GM18505 (cell line): ENCODE data around the gene ARHGAP25.
A peak's percentile ranks its signal among the peaks of the same experiment; 100 is the strongest.

Source experiments
- ATAC-seq: cut with Tn5 transposase; IDR thresholded peaks from one replicate; pipeline ENCODE4 v1.9.1; 2021; ENCODE audit not compliant: unreplicated experiment
- POLR2A ChIP-seq: IDR thresholded peaks from 4 replicates; pipeline ENCODE4 v1.6.1; 2011; ENCODE audit warnings: borderline replicate concordance; ENCODE audit not compliant: insufficient read depth, insufficient read length; ENCODE audit errors: extremely low read depth

The ARHGAP25 gene

DNA sequence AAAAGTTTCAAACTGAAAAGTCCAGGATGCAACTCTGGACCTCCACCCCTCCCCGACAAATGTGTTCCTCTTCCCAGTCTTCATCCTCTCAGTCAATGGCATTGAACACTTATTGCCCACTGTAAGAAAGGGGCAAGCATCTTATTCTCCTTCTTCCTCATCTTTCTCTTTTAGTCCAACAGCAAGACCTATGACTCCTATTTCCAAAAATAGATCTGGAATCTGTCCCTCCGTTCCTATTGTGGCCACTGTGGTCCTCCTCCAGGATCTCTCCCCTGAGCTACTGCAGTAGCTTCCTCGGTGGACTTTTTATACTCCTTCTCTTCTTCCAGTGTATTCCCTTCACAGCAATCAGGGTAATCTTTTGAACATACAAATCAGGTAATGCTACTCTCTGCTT lies 28.0 kb upstream of the ARHGAP25 start:
- ATAC-seq: no peak
- no peak for TF ChIP-seq POLR2A

DNA sequence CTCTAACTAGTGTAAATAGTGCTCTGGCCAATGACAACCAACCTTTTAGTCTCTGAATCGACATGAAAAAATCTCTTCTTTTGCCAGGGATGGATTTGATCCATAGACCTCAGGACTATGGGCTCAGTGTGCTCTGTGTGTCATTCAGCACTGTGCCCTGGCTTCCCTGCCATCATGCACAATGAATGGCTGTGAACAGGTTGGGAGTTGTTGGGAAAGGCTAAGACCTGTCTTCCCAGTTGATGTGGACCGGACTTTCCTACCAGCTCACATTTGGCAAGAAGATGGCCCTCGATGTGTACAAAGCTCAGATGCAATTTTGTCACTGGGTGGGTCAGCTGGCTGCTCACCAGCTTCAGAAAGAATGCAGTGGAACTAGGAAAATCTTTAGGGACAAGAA lies 26.0 kb upstream of the ARHGAP25 start:
- no peak for TF ChIP-seq POLR2A
- ATAC-seq: no peak

DNA sequence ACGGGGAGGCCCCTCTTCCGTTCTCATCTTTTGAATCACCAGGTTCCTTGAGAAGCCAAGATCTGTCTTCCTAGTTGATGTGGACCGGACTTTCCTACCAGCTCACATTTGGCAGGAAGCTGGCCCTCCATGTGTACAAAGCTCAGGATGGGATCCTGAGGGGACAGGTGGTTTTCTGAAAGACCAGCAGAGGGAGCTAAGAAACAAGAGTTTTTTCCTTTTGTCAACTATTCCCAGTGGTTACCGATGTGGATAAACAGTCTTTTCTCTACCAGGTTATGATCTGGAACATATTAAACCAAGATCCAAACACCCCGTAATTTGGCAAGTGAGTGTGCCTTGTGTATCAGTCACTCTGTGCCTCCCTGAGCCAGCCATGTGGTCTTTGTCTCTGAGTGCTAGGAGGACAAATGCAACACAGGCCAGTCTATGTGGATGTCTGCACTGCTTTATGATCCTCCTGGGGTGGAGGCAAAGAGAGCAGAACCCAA lies 25.1 kb upstream of the ARHGAP25 start:
- no peak for ATAC-seq
- no peak for TF ChIP-seq POLR2A

DNA sequence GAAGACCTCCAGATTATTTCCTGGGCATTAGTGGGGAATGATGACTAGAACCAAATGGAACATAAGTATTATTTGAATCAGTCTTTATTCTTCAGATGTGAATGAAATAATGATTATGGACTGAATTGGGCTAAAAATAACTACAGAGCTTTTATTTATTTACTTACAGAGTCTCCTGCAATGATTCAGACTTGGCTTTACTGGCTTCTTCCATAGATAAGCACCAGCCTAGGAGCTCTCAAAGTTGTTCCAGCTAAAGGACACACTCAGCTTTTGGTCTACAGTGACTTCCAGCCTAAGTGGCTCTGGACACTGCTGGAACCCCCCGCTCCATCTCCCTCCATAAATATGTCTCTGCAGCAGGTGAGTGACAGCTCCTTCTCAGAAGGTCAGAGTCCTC lies 24.3 kb upstream of the ARHGAP25 start:
- no peak for TF ChIP-seq POLR2A
- no peak for ATAC-seq

DNA sequence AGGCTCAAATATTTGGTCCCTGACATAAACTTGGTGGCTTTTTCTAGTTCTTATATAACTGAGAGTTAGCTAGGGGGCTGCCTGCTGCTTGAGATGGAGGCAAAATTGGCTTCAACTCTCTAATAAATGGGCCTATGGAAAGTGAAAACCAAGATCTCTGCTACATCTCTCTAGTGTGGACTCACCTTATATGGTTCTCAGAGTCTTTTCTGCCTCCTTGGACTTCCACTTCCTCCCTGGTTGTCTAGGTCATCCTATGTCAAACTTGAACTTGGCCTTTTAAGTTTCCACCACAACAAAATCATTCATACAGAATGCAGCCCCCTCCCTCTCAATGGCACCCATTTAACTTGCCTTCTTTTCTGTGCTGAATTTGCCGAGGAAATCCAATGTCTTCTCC lies 23.9 kb upstream of the ARHGAP25 start:
- no peak for TF ChIP-seq POLR2A
- ATAC-seq: no peak

DNA sequence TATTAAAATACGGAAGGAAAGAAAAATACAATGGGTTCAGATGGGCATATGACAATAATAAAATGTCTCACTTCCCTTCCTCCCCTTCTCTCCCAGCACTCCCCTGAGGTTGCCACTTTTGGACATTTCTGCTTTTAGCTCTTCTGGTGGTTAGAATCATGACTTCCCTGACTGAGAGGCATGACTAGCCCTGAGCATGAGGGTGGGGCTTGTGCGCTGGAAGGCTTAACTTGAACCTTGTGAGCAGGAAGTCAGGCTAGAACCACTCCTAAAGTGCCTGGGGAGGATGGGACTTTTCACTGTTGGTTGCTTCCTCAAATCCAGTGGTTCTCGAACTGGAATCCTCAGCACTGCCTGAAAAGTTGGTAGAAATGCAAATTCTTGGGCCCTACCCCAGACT lies 19.7 kb upstream of the ARHGAP25 start:
- peak; percentile 79 for ATAC-seq
- peak; percentile 27 for TF ChIP-seq POLR2A

DNA sequence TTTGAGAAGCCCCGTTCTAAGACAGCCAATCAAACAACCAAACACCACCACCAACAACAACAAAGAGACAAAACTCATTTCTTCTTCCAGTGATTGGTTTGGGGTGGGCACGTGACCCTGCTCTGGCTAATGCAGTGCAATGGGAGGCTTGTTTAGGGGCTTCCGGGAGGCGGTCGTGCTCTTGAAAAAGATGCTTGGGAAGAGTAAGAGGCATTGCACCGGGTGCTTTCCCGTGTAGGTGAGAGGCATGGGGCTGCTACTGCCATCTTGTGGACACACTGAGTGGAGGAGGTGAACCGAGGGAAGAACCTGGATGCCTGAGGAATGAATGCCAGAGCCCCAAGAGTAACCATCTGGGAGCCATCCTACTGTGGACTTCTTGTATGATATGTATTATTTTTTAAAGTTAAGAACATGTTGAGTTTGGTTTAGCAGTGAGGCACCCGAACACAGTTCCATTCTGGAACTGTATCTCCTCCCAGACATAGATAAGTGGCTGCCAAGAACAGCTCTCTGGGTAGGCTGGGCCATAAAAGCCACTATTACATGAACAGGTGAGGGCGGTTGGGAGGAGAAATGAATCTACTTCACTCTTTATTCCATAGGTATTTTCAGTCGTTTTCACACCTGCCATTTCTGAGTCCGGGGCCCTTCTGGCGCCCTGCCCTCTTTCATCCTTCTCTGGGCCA lies 19.1 kb upstream of the ARHGAP25 start:
- TF ChIP-seq POLR2A: no peak

DNA sequence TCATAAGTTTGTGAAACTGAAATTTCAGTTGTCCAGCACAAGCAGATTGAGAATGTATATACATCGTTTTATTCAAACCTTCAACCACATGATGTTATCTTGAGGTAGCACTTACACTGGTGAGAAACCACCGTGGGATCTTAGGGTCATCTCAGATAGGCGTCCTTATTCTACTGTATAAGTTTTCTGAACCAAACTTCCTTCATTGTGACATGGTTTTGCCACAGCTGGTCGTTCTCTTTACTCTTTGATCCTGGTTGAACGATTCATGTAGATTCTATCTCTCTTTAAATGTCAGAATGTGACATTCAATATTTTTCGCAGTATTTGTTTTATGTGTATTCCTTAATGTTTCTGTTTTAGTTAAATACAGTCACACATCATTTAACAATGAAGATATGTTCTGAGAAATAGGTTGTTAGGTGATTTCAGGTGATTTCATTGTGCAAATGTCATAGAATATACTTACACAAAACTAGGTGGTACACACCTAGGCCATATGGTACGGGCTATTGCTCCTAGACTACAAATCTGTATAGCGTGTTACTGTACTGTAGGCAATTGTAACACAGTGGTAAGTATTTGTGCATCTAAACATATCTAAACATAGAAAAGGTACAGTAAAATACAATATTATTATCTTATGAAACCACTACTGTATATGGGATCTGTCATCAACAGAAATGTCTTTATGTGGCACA lies 17.9 kb upstream of the ARHGAP25 start:
- no peak for ATAC-seq
- TF ChIP-seq POLR2A: no peak

More for the DNA sequence above, 19.1 kb upstream of the ARHGAP25 start:
- peak; percentile 37 for ATAC-seq

DNA sequence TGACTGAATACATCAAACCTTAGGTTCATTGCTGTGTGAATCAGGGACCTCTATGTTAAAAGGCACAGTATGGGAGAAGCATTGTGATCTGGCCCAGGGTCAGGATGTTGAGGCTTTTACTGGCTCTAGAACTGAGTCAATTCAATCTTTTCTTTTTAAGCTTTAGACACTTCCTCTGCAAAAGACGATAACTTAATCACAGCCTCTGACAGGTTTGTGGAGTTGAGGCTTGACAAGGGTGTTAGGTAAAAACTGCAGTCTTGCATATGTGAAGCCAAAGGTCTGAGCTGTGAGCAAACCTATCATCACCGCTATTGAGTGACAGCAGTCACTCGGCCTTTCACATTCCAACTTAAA lies 17.3 kb upstream of the ARHGAP25 start:
- no peak for TF ChIP-seq POLR2A
- no peak for ATAC-seq

DNA sequence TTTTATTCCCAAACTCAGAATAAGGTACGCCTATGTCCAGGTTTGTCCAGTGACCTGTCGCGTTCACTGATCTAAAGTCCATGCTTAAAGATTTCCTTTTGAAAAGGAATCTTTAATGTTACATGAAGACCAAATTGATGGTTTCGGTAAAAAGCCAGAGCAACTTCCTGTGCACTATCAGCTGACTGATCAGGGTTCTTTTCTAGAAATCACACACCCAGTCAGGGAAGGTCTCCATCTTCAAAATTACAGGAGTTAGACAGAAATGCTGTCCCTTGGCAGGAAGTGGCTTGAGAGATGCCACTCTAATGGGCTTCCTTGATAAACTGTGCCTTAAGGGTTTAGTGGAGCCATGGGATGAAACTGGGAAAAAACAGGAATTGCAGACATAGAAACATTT lies 14.7 kb upstream of the ARHGAP25 start:
- no peak for TF ChIP-seq POLR2A
- no peak for ATAC-seq

DNA sequence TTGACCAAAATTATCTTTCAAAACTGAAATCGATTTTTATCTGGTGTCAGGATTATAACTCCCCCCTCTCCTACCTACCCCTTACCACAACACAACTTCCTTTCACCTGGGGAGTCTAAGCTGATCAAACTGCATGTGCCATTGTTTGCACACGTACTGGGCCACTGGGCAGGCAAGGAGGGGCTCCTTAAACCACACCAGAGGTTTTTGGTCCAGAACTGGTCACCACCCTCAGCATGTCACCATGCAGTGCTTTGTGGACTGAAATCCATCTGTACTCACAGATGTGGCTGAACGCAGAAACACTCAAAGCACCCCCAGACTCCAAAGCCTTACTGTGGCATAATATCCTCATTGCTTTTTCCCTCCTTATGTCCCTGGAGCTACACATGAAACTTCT lies 13.9 kb upstream of the ARHGAP25 start:
- ATAC-seq: no peak
- no peak for TF ChIP-seq POLR2A

DNA sequence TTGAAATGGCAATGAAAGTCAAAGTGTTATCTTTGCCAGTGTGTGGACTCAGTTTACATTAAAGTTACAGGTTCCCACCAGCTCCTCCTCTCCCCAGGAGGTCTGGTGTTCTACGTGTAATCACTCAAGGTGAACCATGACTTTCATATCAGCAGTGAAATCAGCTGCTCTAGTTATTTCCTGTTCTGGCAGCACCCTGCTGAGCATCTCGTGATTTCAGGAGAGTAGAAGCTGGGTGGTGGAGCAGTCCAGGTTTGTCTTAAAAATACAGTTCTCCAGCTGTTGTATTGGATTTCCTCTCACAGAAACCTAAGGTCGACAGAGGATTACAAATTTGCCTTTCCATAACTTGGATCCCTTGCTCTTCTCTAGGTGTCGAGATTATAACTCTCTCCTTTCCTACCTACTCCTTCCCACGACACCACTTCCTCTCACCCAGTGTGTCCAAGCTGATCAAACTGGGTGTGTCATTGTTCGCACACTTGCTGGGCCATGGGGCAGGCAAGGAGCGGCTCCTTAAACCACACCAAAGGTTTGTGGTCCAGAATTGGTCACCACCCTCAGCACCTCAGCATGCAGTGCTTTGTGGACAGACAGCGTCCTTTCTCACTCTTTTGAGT lies 13.0 kb upstream of the ARHGAP25 start:
- TF ChIP-seq POLR2A: peak; percentile 21
- ATAC-seq: peak; percentile 67

DNA sequence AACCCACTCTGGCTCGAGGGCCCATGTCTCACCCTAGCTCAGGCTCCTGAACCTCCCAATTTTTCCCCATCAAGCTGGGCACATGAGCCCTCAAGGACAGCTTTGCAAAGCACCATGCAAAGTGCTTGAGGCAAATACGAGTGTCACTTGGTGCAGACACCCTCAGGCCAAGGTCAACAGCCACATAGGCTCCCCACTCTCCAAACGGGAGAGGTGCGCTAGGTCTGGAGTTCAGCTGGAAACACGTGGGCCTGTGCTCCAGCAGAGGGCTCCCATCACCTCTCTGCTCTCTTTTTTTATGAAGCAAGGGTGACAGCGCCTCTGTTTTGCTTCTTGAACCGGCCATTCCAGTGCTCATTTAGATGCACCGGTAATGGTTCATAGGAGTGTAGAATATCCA lies 11.9 kb upstream of the ARHGAP25 start:
- no peak for TF ChIP-seq POLR2A
- ATAC-seq: no peak

DNA sequence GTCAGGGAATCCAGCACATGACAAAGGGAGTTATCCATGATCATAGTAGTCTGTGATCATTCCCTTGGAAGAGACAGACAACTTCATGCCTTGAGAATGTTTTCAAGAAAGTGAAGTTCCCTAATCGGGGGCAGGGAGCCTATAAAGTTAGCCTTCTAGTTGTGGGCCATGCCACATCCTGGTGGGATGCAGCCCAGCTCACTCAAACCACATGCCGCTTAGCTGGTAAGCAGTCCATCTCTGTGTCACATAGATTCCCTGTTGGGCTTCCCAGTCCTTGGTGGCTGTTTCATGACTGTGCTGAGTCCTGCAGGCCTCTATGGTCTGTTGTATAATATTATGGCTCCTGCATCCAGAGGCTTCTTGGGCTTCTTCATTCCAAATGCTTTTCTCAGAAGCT lies 11.4 kb upstream of the ARHGAP25 start:
- no peak for TF ChIP-seq POLR2A
- no peak for ATAC-seq
